HG03175 (cell line): Measurements from ENCODE around the gene IL1F10.

Source experiments
- ATAC-seq: cut with Tn5 transposase; IDR thresholded peaks from one replicate; pipeline ENCODE4 v1.9.1; 2021; ENCODE audit warnings: mild to moderate bottlenecking, moderate library complexity; ENCODE audit not compliant: unreplicated experiment

Gene IL1F10

DNA sequence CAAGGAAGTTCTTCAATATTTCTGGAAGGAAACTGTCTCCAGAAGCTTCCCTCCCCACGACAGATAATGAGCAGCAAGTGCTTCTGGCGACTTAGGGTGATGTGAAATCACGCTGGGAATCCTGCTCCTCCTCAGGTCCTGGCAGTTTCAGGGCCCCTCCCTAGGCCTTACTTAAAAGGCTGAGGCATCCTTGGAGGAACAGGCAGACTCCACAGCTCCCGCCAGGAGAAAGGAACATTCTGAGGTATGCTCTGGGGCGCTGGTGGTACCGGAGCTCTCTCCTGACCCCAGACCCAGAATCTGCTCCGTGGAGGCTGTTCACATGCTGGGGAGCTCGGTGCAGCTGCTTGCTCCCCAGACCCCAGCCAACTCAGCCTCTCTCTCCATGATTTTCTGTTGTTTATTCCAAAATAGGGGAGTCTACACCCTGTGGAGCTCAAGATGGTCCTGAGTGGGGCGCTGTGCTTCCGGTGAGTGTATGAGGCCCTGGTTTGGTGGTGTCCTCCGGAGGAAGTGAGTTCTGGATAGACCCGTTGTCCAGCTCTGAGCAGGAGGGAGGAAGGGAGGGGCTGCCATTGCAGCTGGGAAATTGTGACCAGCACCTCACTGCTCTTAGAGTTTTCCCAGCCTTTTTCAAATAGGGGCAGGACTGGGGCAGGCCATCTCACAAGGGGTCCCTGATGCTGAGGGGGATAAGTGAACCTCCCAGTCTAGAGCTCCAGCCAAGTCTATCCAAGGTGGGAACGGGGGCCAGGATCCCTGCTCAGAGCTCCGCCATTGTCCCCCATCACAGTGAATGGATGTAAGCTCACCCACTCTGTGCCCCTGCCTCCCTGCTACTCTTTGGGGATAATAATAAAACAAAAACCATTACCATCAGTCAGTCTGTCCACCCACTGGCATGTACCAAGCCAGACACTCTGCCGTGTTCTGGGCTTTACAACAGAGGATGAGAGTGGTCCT, 8.5 kb upstream of the IL1F10 start, which contains the start of gene IL36RN:
Gene IL36RN (plus strand): TSS at position 201 of the 963 bp plus-strand sequence. CDS start 241 bp downstream, at position 442.
- ATAC-seq: no peak

DNA sequence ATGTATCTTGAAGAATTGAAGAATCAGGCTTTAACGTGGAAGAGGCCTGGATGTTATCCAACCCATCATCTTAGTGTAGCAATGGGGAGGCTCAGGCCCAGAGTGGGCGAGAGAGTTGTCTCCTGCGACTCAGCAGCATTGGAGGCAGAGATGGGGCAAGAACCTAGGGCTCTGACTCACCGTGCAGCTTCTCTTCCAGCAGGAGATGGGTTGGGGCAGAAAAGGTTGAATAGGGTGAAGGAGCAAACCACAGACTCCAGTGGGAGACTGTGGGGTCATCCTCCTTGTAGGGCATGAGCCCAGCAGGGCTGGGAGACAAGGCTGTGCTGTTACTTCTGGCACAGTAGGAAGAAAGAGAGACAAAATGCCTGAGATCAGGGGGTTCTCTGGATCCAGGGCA, 7.4 kb upstream of the IL1F10 start:
- no peak for ATAC-seq

DNA sequence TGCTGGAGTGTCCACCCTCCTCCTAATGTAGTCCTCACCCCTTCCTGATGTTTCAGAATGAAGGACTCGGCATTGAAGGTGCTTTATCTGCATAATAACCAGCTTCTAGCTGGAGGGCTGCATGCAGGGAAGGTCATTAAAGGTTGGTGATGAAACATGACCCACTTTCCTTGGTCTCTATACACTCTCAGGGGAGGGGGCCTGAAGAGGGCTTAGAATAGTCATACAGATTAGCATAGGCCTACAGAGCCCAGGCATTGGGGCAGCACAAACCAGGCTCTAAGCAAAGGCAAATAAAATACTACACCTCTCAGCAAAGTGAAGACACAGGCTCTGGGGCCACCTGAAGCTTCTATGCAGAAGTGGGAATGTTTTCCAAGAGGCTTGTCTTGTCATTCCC, 7.0 kb upstream of the IL1F10 start:
- ATAC-seq: no peak

DNA sequence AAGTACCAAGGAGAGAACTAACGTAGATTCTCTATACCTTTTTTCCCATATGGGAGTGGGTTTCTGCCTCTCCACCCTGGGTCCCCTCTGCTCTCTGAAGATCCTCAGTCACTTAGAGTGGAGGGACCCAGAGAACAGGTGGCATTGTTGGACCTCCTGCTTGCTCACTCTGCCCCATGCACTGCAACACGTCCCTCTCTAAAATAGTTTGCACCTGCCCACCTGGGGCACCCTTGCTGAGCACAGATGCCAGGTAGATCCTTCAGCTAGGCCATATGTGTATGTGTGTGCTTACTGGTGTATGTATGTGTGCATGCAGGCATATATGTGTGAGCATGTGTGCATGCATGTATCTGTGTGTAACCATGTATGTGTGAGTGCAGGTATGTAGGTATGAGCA, 6.5 kb upstream of the IL1F10 start:
- no peak for ATAC-seq

DNA sequence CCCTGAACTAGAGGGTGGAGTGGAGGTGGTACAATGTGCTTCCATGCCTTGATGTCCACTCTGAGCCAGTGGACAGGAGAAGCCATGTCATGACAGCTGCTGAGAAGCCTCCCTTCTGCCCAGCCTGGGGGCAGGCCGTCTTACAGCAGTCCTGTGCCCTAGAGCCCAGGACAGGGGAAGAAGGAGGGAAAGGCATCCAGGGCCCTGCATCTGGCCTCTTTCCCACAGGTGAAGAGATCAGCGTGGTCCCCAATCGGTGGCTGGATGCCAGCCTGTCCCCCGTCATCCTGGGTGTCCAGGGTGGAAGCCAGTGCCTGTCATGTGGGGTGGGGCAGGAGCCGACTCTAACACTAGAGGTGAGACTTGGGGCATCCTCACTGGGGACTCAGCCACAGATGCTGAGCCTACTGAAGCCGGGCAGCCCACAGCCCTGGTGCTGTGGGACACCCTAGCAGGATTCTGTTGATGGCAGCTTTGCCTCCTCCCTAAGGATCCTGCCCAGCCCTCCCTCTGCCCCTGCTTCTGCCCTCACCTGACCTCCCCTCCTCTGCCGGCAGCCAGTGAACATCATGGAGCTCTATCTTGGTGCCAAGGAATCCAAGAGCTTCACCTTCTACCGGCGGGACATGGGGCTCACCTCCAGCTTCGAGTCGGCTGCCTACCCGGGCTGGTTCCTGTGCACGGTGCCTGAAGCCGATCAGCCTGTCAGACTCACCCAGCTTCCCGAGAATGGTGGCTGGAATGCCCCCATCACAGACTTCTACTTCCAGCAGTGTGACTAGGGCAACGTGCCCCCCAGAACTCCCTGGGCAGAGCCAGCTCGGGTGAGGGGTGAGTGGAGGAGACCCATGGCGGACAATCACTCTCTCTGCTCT, 5.6 kb upstream of the IL1F10 start:
- no peak for ATAC-seq

DNA sequence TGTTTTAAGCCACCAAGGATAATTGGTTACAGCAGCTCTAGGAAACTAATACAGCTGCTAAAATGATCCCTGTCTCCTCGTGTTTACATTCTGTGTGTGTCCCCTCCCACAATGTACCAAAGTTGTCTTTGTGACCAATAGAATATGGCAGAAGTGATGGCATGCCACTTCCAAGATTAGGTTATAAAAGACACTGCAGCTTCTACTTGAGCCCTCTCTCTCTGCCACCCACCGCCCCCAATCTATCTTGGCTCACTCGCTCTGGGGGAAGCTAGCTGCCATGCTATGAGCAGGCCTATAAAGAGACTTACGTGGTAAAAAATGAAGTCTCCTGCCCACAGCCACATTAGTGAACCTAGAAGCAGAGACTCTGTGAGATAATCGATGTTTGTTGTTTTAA, 3.5 kb upstream of the IL1F10 start:
- ATAC-seq: no peak

DNA sequence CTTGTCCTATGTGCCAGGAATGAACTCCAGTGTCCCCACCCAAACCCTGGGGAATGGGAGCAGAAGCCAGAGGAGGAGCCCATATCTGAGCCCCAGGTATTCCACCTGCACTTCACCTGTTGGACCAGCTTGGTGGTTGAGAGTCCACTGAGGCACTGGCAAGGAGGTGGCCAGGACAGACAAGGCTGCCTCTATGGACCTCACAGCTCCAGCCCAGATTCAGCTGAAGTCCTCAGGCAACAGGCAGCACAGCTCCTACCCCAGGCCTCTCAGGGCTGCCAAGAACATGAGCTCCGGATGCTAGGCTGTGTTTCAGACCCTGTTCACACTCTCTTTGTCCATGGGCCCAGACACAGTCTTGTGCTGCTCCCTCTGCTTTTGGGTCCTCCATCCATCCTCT, 2.9 kb upstream of the IL1F10 start:
- no peak for ATAC-seq

DNA sequence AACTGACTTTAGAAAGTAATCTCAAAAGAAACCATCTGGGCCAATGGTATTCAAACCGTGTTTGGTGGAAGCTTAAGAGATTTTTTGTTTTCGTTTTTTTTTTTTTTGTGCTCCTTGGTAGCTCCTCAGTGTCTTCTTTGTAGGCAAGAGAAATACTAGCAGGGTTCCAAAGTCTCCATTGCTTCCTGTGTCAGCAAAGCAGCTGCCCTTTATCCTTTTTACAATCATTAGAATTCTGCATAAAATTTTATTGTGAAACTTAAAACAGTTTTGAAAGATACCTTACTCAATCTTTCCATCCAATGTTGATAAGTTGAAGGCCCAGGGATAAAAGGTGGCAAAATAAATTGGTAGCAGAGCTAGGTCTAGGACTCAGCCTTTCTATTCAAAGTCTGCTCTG, 479 bp downstream of the IL1F10 start:
- no peak for ATAC-seq

DNA sequence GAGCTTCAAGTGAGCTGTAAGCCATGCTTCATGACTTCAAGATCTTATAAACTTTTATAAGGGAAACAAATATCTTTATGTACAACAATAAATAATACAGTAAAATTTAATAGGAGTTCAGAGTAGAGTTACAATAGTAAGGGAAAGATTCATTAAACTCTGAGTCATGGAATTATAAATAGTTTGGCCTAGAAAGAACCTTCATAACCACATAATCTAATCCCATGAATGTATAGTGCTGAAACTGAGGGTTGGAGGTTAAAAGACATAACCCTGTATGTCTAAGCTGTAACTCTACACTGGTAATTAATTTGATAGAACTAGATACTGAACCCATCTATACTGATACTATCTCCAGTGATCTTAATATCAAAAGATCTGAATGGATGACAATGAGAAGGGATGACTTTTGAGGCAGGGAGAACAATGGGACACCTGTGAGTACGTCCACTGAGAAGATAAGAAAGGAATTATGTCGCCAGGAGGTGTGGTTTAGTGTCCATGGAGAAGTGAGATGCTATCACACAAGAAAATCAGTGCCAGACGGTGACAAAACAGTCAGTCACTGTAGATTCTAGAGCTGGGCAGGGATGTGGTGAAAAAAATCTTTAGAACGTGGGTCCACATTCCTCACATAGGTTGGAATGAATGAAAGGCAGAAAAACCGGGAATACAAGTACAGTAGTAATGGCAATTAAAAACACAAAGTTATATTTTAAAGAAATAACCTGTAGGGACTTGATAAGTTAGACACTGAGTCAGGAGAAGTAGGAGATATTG, 1.1 kb downstream of the IL1F10 start:
- ATAC-seq: no peak

DNA sequence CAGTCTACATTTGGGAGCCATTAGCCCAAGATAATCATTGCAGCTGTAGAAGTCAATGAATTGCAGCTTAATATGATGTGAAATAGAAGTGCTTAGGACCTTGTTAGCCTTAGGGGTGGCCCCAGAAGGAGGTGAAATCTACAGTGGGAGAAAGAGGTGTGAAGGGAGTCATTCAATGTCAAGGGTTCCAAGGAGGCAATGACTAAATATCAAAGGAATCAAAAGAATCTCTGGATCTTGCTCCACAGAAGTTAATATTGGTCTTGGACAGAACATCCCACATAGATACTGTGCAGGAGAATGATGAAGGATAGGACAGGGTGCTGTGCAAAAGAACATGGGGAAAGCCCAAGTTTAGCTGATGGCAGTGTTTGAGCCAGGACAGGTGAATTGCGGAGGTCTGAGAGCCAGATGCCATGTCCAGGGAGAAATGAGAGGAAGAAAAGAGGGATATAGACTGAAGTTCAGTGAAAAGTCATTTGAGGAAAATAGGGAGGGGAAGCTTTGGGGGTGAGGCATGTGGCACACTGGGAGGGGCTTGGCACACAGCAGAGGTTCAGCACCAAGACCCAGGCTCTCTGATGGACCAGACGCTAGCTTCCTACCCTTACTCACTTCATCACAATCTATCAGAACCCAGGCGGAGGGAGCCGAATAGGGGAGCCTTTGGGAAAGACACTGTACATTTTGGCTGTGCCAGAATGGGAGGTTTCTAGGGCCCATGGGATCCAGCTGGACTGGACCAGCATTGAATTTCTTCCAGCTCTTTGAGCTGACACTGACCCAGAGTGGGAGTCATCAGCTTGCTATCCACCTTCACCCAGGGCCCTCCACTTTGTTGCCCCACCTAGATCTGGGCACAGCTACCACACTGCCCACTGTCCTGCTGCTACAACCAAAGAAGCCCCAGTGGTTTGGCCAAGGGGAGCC, 2.2 kb downstream of the IL1F10 start:
- no peak for ATAC-seq

DNA sequence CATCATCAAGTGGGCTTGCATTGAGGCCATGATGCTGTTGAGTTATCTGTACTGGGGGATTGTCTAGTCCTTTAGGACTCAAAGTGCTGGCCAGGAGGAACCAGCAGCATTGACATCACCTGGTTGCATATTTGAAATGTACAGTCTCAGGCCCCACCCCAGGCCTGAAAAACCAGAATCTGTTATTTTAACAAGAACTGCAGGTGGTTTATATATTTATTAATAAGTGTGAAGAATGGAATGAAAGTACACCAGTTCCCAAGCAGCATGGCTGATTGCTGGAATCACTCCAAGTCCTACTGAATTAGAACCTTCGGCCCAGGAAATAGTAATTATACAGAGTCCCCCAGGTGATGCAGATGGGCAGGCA, 2.8 kb downstream of the IL1F10 start:
- no peak for ATAC-seq

DNA sequence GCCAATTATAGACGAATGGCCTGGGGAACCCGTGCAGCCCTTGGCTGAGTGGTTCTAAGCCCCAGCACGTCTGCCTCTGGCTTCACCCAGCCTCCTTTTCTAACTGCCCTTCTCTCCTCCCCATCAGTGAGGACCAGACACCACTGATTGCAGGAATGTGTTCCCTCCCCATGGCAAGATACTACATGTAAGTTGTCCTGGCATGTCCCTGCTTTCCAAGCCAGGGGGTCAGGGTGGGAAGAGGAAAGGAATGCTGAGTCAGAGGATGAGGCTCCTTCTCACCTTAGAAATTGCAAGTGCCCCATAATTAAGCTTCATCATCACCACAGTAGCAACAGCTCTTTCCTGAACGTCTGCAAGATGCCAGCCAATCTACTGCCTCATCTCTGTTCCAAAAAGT, 4.8 kb downstream of the IL1F10 start:
- ATAC-seq: no peak

DNA sequence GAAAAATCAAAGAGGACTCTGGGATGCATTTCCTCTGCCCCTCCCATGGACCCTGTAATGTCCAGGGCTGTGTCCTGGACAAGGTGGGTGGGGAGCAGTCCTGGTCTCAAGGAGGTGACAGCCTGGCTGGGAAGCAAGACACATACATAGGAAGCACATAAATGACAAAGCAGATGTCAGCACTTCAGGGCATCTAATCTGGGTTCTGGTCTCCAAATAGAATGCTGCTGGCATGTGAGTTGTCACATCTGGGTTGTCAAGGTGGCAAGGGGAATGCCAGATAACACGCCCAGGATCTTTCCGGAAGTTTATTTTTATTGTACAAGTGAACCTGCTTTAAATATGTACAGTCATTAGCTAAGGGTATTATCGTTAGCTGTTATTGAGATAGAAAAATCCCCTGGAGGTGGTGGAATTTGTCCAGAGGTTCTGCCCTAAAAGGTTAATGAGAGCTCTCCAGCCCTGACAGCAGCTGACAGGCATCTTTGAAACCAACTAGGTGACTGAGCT, 5.6 kb downstream of the IL1F10 start:
- no peak for ATAC-seq

DNA sequence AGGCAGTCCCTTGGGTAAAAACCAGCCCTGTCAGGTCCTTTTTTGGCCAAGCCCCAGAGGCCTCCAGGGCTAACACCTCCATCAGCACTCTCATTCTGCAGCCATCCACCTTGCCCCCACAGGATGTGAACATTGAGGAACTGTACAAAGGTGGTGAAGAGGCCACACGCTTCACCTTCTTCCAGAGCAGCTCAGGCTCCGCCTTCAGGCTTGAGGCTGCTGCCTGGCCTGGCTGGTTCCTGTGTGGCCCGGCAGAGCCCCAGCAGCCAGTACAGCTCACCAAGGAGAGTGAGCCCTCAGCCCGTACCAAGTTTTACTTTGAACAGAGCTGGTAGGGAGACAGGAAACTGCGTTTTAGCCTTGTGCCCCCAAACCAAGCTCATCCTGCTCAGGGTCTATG, 7.3 kb downstream of the IL1F10 start:
- ATAC-seq: no peak

DNA sequence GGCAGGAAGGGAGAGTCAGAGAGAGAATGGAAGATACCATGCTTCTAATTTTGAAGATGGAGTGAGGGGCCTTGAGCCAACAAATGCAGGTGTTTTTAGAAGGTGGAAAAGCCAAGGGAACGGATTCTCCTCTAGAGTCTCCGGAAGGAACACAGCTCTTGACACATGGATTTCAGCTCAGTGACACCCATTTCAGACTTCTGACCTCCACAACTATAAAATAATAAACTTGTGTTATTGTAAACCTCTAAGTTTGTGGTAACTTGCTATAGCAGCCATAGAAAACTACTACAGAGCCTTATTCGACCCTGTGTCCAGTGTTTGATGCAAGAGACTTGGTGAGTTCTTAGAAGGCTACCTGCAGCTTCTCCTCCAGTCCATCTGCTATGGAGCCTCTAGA, 7.8 kb downstream of the IL1F10 start:
- ATAC-seq: no peak

DNA sequence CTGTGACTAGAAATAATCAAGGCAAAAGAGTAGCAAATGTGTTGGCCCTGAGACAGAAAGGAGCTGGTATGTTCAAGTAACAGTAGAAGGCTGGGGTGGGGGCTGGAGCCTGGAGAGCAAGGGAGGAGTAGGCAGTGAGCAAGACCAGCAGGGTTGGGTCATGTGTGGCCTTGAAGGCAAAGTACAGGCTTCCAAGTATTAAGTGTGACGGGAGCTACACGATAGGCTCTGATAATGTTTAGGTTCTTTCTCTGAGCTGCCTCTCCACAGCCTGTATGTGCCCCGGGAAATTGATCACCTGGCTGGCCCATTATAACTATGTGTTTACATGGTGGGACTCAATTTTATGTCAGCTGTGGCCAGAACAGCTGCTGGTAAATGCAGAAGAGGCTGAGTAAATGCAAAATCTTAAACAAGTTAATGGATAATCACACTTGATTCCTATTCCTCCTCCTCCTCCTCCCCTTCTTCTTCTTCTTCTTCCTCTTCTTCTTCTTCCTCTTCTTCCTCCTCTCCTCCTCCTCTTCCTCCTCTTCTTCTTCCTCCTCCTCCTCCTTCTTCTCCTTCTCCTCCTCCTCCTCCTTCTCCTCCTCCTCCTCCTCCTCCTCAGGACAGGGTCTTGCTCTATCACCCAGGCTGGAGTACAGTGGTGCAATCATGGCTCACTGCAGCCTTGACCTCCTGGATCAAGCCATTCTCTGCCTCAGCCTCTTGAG, 9.3 kb downstream of the IL1F10 start:
- ATAC-seq: no peak

DNA sequence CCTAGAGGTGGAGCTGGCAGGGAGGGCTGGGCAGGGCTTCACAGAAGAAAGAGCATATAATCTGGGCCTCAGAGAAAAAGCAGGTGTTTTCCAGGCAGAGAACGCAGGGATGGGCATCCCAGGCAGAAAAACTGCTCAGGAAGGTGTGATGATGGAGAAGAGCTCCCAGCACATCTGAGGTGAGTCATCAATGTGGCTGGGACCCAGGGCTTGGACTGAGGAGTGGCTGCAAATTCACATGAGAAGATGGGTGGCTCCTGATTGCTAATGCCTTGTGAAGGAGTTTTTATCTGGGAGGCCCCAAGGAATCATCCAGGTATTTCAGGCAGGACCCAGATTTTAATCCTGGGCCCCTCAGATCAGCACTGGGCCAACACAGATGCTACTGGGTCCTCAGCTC, 10.2 kb downstream of the IL1F10 start:
- no peak for ATAC-seq

DNA sequence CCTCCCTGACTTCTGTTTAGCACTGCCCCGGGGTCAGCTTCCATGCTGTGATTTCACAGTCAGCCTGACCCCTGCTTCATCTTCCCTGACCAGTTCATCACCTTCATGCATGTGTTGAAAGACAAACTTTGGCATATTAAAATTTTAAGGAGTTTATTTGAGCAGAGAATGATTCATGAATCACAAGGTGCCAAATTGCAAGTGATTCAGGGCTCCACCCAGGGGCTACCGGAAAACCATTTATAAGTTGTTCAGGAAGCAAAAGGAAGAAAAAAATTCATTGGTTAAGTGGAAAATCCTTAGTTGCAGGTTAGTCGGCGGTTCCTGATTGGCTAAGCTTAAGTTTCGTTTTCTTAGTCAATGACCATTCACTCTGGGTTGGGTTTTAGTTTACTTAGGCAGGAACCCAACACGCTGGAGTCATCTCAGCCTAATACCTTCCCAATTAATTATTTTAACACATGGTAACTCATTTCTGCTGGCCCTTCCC, 10.6 kb downstream of the IL1F10 start:
- no peak for ATAC-seq

DNA sequence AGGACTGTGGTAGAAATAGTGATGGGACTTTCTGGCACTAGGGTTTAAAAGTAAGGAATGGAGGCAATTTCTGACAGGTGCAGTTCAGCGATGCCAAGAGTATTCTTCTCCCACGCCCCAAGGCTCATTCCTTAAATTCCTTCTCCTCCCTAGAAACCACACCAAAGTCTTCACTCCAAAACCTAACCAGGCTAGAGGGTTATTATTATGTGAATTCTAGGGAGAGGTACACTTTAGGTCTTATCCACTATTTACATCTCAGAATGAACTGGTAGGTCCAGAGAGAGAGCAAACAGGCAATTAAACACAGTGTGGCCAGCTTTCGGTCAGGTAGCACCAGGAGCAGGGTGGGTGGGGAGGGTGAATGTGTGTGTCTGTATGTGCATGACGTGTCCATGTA, 11.4 kb downstream of the IL1F10 start:
- no peak for ATAC-seq
